Endodermal cell (in vitro differentiated cells): ENCODE measurements around the gene CATSPER3. TPM values are rescaled to one million over a fixed set of nuclear protein-coding genes. Genes with fewer than 3 reads are reported as not detected.

ENCODE experiments used
- DNase-seq: peaks from one replicate; pipeline ENCODE4 v3.0.0-alpha.2; 2017
- H3K27ac ChIP-seq: 2 replicates; pipeline ENCODE4 v1.5.1; 2013; ENCODE audit warnings: mild to moderate bottlenecking, low read depth, low read length, moderate library complexity
- H3K27me3 ChIP-seq: 2 replicates; pipeline ENCODE4 v1.6.1; 2013; ENCODE audit warnings: mild to moderate bottlenecking, low read length, moderate library complexity; ENCODE audit not compliant: insufficient read depth, control insufficient read depth, poor library complexity, severe bottlenecking
- H3K36me3 ChIP-seq: 2 replicates; pipeline ENCODE4 v1.7.0; 2013; ENCODE audit warnings: mild to moderate bottlenecking, low read length, moderate library complexity; ENCODE audit not compliant: control insufficient read depth, insufficient read depth
- H3K4me1 ChIP-seq: one replicate; pipeline ENCODE4 v1.7.0; 2013; ENCODE audit warnings: low read length; ENCODE audit not compliant: control insufficient read depth, insufficient read depth
- H3K4me3 ChIP-seq: 2 replicates; pipeline ENCODE4 v1.5.1; 2013; ENCODE audit warnings: mild to moderate bottlenecking, low read length, moderate library complexity
- H3K9ac ChIP-seq: 2 replicates; pipeline ENCODE4 v1.6.1; 2013; ENCODE audit warnings: mild to moderate bottlenecking, low read length, moderate library complexity; ENCODE audit not compliant: poor library complexity, severe bottlenecking; ENCODE audit errors: extremely low read depth
- H3K9me3 ChIP-seq: 2 replicates; pipeline ENCODE4 v1.6.1; 2013; ENCODE audit warnings: mild to moderate bottlenecking, low read length, moderate library complexity; ENCODE audit not compliant: control insufficient read depth
- H3K27ac Mint-ChIP-seq: 2 replicates; pipeline ENCODE4 v1.8.0; 2020; ENCODE audit warnings: mixed read lengths
- H3K27me3 Mint-ChIP-seq: 2 replicates; pipeline ENCODE4 v1.8.0; 2021; ENCODE audit warnings: mild to moderate bottlenecking, mixed read lengths; ENCODE audit not compliant: insufficient read depth
- H3K36me3 Mint-ChIP-seq: 2 replicates; pipeline ENCODE4 v1.8.0; 2020; ENCODE audit warnings: low read depth, mixed read lengths
- H3K4me1 Mint-ChIP-seq: 2 replicates; pipeline ENCODE4 v1.8.0; 2020; ENCODE audit warnings: mixed read lengths
- H3K4me3 Mint-ChIP-seq: 2 replicates; pipeline ENCODE4 v1.8.0; 2020; ENCODE audit warnings: mild to moderate bottlenecking, moderate library complexity, mixed read lengths
- H3K9me3 Mint-ChIP-seq: 2 replicates; pipeline ENCODE4 v1.8.0; 2020; ENCODE audit warnings: mild to moderate bottlenecking, mixed read lengths
- WGBS, 2 experiments: methylation state at CpG; one replicate each; pipeline versions ENCODE4 v1.1.5 to v1.1.7; 2013; ENCODE audit warnings: missing lambda C conversion rate in 2 of 2, mixed read lengths in 1 of 2; ENCODE audit not compliant: insufficient coverage in 1 of 2, insufficient read length in 1 of 2; 5-methylcytosine and 5-hydroxymethylcytosine counted together
- total RNA-seq, 2 donors: library from RNA; stranded (reverse); fragmentation: NEBNext Ultra II Directional in 1 of 2; extraction: Animal tissue kit (Norgen Biotek cat#: 25700) in 1 of 2; gene quantifications; 2 replicates in 1 of 2; 3 replicates in 1 of 2; pipeline ENCODE4 v1.2.1, GENCODE V29; 2021
- TF ChIP-seq, protein P1 (sequence below): fragments of 200-600 bp; sonication (generic); conservative IDR thresholded peaks from 2 replicates; pipeline ENCODE4 v1.5.0; 2021; ENCODE audit warnings: antibody characterized with exemption, mild to moderate bottlenecking

The CATSPER3 gene
- total RNA-seq, 2 donors from 2014 or later: 0.64 to 0.68 TPM

DNA sequence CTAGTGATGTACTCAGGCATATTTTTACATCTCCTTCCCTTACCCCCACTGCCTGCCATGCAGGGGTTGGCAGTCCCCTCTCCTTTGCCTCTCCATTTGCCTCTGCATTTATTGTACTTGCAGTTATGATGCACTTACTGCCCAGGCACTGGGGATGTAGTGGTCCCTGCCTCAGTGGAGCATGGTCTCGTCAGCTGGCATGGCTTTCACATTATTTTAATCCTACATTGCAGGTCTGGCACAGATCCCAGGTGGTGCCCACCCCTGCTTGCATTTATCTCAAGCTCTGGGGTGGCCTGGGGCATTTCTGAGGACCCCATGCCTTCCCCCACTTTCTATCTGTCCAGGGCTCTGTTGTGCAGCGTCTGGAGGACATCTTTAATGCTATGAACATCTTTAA lies 89.5 kb downstream of the CATSPER3 start:
- H3K9me3 ChIP-seq: no peaks in the 10 kb centered on the region
- Mint-ChIP-seq H3K4me3 (no peak overlapping the region), H3K27me3 (peaks cover 60% of the 10 kb centered on the region), H3K9me3 (no peaks in the 10 kb centered on the region), H3K27ac (no peak overlapping the region), H3K36me3 (no peaks in the 10 kb centered on the region), H3K4me1 (no peaks in the 10 kb centered on the region)
- H3K4me3 ChIP-seq: no peak overlapping the region
- no peaks in the 10 kb centered on the region for H3K4me1 ChIP-seq
- peaks cover 50% of the 10 kb centered on the region for H3K27me3 ChIP-seq
- 79 to 88% methylated on average over 1 to 2 of the region's 2 CpGs for WGBS, 2 experiments
- H3K36me3 ChIP-seq: no peaks in the 10 kb centered on the region
- no peak for DNase-seq
- H3K9ac ChIP-seq: no peak overlapping the region
- H3K27ac ChIP-seq: no peak overlapping the region
- TF ChIP-seq, protein P1, sequence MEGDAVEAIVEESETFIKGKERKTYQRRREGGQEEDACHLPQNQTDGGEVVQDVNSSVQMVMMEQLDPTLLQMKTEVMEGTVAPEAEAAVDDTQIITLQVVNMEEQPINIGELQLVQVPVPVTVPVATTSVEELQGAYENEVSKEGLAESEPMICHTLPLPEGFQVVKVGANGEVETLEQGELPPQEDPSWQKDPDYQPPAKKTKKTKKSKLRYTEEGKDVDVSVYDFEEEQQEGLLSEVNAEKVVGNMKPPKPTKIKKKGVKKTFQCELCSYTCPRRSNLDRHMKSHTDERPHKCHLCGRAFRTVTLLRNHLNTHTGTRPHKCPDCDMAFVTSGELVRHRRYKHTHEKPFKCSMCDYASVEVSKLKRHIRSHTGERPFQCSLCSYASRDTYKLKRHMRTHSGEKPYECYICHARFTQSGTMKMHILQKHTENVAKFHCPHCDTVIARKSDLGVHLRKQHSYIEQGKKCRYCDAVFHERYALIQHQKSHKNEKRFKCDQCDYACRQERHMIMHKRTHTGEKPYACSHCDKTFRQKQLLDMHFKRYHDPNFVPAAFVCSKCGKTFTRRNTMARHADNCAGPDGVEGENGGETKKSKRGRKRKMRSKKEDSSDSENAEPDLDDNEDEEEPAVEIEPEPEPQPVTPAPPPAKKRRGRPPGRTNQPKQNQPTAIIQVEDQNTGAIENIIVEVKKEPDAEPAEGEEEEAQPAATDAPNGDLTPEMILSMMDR: no peak

DNA sequence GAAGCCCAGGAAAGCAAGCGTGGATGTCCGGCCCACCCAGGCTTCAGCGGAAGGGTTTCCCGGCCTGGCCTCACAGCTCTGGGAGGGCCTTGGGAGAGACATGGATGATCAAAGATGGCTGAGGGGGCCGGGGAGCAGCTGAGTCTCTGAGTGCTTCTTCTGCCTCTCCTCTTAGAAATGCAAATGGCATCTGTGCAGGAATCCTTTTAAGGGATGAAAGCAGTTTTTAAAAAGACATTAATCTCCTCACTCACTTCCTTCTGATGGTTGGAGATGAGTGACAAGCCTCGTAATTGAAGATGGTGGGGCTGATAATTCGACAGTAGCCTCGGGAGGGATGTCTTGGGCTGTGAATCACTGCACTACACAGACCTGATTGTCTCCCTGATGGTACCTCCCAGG lies 90.6 kb downstream of the CATSPER3 start:
- Mint-ChIP-seq H3K36me3 (no peaks in the 10 kb centered on the region), H3K9me3 (no peaks in the 10 kb centered on the region), H3K27me3 (peaks cover 49% of the 10 kb centered on the region), H3K4me1 (no peaks in the 10 kb centered on the region), H3K4me3 (no peak overlapping the region), H3K27ac (no peak overlapping the region)
- H3K27me3 ChIP-seq: peaks cover 39% of the 10 kb centered on the region
- no peaks in the 10 kb centered on the region for H3K4me1 ChIP-seq
- no peak overlapping the region for H3K9ac ChIP-seq
- no peak for DNase-seq
- H3K27ac ChIP-seq: no peak overlapping the region
- no peak overlapping the region for H3K4me3 ChIP-seq
- no peaks in the 10 kb centered on the region for H3K9me3 ChIP-seq
- TF ChIP-seq, protein P1: no peak
- WGBS, 2 experiments: 72% methylated on average over 7 to 8 of the region's 8 CpGs
- no peaks in the 10 kb centered on the region for H3K36me3 ChIP-seq

DNA sequence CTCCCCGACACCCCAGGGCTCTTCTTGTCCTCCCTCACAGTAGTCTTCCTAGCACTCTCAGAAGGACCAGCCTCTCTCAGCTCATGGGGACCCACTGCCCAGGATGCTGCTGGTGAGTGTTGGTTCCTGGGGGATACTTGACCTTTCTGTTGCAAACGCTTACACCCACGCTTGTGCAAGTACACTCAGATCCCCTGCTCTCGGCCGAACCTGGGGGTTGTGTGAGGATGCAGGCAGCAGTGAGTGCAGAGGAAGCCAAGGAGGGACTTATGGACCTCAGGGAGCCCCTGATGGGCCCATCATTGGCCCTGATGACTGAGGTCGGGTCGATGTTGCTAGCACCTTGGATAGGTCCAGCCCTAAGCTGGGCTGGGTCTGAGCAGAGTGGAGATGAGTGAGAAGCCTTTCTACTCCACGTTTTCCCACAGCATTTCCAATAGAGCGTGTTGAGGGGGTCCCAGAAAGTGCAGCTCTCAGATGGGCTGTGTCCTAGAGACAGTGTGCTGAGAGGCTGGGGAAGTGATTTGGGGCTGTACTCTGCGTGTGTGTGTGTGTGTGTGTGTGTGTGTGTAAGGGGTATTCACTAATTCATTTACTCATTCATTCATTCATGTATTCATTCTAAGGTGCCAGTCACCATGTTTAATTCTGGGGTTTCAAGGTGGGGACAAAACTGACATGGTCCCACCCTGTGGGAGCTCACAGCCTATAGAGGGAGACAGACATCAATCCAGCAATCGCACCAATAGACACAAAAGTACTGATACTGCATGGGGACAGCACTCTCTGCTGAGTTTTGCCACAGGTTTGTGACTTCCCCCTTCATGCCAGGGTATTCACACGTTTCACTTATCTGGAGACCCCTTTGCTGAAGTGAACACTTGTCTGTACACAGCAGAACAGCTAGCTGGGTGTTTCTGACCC lies 91.6 kb downstream of the CATSPER3 start:
- H3K27ac ChIP-seq: no peak overlapping the region
- Mint-ChIP-seq H3K4me1 (no peaks in the 10 kb centered on the region), H3K27me3 (peaks cover 45% of the 10 kb centered on the region), H3K36me3 (no peaks in the 10 kb centered on the region), H3K4me3 (no peak overlapping the region), H3K9me3 (no peaks in the 10 kb centered on the region), H3K27ac (no peak overlapping the region)
- no peaks in the 10 kb centered on the region for H3K9me3 ChIP-seq
- H3K36me3 ChIP-seq: no peaks in the 10 kb centered on the region
- peaks cover 30% of the 10 kb centered on the region for H3K27me3 ChIP-seq
- WGBS, 2 experiments: 80 to 85% methylated on average over 6 to 11 of the region's 12 CpGs
- H3K4me1 ChIP-seq: peaks cover 5% of the 10 kb centered on the region
- TF ChIP-seq, protein P1: peak; percentile 20
- no peak overlapping the region for H3K4me3 ChIP-seq
- DNase-seq: no peak
- no peak overlapping the region for H3K9ac ChIP-seq
